Activated CD8-positive, alpha-beta memory T cell treated with anti-CD3 and anti-CD28 coated beads for 36 hours (primary cell): ENCODE measurements around the gene LYPLAL1. TPM values are rescaled to one million over a fixed set of nuclear protein-coding genes. Genes with fewer than 3 reads are reported as not detected.

Source experiments
- CTCF ChIA-PET: fragments of 350-600 bp; sonication (Branson Sonifier 250); formaldehyde crosslinking; loops from one replicate; lab custom pipeline; 2021; ENCODE audit warnings: antibody characterized with exemption; lab: Charles Lee
- POLR2A ChIA-PET: fragments of 350-600 bp; sonication (Branson Sonifier 250); formaldehyde crosslinking; loops from one replicate; lab custom pipeline; 2021; ENCODE audit warnings: antibody characterized with exemption; lab: Charles Lee
- total RNA-seq, 2 experiments: library from RNA; stranded (reverse); gene quantifications; one replicate each; pipeline ENCODE4 v1.2.3, GENCODE V29; 2021

Gene LYPLAL1
- total RNA-seq, 2 experiments from 2014 or later, result 20.1 to 20.4 TPM

DNA sequence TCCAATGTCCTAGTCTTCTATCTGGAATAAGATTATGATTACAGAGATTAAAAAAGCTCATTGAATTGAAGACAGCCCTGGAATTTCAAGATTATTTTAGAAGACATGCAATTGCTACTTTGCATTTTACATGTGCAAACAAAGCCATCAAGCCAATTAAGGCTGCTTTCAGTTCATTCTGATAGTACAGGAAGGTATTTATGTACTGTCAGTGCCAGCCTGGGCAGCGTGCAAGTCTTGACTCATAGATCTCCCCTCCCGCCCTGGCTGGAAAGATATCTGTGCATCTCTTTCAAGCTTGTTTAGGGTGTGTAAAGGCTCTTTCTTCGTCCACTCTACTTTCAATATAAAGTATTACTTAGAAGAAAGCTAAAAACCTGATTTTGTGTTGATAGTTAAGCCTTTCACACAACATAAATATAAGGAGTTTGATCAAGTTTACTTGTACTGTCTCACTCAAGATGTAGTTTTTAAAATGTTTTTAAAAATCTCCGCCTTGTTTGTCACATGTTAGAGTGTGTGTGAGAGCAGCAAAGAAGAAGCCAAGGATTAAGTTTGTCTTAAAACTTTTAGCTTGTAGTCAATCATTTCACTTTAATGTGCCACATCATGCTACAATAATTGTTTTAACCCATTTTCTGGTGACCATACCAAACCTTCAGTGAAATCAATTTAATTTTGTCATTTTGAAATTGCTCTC lies 13.6 kb upstream of the LYPLAL1 start:
- ChIA-PET CTCF (no interaction called here), POLR2A (no interaction called here)

DNA sequence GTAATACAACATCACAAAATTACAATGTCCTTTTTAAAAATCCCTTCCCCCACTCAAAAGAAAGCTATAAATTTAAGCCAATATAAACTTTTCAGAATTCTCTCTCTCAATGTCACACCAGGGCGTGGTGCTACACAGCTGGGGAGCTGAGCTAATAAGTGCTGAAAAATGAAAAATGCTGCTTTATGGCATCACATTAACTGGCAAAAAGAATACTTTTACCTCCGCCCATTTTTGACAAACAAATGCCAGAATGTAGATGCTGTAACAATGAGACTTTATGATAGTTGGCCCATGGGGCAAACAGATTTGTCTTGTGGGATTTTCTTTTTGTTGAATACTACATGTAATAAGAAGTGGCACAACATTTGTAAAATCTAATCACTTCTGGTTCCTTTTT lies 12.7 kb upstream of the LYPLAL1 start:
- POLR2A ChIA-PET, result no interaction called here
- CTCF ChIA-PET, result no interaction called here

DNA sequence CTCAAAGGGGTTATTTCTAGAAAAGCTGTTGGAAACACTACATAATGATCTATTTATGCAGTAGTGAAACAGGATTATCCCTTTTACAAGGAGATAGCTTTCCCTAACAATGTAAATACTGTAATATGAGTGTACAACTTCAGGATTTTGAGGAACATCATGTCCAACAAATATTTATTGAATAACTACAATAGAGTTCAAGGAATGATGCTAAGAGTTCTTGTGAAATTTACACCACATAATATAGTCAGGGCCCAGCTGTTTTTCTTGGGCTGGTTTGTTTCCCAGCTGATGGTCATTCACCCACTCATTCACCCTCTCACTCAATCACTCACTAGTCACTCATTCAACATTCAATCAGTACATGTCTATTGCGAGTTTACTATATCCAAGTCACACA lies 12.3 kb upstream of the LYPLAL1 start:
- POLR2A ChIA-PET, result no interaction called here

DNA sequence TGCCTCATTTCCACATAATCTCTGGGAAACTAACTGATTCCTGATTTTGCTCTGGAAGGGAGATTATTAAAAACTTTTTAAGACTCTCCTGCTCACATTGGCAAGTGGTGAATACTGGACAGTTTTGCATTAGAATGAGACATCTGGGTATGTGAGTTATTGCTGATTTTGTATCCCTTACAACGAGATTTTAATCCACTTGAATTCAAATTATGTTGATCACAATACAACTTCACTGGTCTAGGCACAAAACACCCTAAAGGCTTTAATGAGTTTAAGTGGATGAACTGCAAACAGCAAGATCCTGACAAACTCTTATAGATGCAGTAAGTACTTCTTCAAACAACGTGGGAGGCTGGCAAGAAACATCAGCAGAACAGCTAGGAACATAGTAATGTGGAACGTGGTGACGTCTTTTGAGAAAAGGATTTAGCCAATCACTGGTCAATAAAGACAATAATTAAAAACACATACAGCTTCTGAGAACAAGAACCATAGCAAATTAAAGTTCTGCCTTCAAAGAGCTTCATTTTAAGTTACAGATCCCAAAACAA lies 10.2 kb upstream of the LYPLAL1 start:
- POLR2A ChIA-PET, result no interaction called here
- CTCF ChIA-PET, result no interaction called here

More for the DNA sequence above, 12.3 kb upstream of the LYPLAL1 start:
- CTCF ChIA-PET, result no interaction called here

DNA sequence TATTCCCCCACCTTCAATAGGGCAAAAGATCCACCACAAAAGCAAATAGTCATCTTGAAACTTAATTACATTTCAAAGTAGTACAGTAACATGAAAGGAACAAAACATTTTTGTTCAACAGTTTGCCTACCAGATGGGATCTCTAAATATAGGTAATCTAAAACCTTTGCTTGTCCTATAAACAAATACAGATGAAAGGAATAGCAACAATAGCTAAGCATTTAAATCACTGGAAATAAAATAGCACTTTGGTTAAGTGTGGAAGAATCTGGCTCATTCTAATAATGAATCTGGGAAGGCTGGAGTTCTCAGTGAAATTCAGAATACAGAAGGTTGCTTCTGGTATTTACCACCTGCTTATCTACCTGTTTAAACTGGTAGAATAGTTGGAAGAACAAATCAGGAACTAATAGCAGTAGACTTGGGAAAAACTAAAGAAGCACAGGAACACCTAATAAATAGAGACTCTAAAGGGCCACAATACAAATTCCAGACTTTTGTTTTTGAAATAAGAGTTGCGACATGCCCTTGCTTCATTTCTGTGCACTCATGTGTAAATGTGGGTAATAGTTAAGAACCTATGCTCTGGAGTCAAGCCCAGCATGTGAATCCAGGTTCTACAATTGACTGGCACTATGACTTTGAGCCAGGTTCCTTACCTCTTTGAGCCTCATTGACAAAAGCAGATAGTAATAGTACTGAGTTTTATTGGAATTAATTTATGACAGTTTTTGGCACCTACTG lies 2.3 kb upstream of the LYPLAL1 start:
- CTCF ChIA-PET, result no interaction called here
- POLR2A ChIA-PET, result no interaction called here

DNA sequence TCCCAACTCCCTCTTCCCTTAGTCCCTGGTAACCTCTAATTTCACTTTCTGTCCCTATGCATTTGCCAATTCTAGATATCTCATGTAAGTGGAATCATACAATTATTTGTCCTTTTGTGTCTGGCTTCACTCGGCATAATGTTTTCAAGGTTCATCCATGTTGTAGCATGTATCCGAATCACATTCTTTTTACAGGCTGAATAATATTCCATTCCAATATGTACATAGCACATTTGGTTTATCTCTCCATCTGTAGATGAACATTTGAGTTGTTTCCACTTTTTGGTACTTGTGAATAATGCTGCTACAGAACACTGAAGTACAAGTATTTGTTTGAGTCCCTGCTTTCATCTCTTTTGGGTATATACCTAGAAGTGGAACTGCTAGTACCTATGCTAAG lies 857 bp upstream of the LYPLAL1 start:
- ChIA-PET POLR2A (no interaction called here), CTCF (no interaction called here)

DNA sequence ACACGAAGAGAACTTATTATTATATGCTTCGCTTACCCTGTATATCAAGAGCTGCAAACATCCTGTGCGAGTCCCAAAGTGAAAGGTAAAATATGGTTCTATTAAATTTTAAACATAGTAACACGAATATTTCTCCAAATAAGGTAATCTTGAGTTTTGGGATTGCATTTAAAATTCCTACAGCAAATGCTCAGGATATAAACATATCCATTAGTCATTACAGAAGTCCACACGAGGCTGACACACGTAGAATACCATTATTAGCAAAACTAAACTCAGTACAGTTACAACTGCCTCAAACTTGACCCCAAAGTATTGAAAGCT lies 282 bp upstream of the LYPLAL1 start:
- POLR2A ChIA-PET, result interaction anchor here (2.2 kb wide), 1 partner anchor 15 kb away, joined by 15 read pairs; no protein-coding TSS in a partner anchor
- CTCF ChIA-PET, result interaction anchor here (0.9 kb wide), 1 partner anchor 15 kb away, joined by 4 read pairs; no protein-coding TSS in a partner anchor

DNA sequence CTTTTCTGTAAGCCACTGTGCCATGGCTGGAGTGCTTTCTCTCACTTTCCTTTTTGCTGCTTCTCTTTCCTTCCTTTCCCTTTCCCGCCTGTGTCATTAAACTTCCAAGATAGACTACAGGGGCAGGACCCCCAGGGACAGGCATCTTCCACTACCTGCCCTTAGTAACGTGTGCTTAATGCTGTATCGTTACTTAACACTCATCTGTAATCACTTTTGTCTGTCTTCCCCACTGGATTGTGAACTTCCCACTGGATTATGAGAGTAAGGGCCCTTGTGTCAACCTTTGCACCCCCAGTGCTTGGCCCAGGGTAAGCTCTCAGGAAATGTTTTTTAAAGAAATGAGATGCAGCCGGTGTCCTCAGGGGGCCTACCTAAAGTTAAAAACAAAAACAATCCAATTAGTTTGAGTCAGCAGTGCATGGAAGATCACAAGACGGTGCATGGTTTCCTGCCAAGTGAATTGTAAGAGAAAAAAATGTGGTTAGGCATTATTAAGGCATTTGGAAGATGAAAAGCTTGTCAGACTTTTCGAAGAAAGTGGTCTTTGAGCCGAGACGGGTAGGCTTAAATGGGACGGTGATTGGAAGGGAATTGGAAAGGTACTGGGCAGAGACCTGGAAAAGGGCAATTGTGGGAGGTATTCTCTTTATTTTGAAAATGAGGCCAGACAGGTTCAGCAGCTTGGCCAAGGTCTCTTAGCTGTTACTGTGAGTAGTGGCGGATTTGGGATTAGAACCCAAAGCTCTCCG lies 958 bp downstream of the LYPLAL1 start:
- POLR2A ChIA-PET, result interaction anchor here (2.2 kb wide), 1 partner anchor 14 kb away, joined by 15 read pairs; no protein-coding TSS in a partner anchor
- CTCF ChIA-PET, result no interaction called here

DNA sequence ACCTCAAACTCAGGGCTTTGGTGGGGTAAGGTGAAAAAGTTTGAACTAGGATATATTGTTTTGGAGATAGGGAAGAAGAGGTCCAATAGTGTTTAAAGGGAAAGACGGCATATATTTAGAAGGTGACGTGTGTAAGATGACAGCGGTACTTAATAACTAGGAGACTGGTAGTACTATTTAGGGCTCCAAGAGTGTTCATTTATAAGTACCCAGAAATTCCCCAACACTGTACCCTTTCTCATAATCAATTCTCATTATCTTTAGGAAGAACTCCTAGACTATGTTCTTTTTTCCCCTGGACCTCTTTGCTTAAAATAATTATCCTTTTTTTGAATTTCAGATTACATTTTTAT lies 1.5 kb downstream of the LYPLAL1 start:
- POLR2A ChIA-PET, result interaction anchor here (2.2 kb wide), 1 partner anchor 14 kb away, joined by 15 read pairs; no protein-coding TSS in a partner anchor

DNA sequence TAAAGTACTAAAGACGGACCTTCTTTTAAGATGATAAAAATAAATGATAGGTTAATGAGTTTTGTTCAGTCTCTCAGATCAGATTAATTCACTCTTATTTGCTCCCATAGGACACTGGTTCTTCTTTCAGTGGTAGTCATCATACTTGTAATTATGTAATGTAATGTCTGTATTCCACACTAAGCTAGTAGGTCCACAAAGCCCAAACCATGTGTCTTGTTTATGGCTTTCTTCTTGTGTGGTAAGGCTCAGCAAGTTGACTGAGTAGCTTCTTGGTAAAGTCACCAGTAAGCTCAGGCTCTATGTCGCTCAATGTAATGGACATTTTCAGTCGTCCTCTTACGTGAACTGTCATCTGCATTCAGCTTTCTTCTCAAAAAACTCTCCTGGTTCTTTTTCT lies 2.5 kb downstream of the LYPLAL1 start:
- ChIA-PET CTCF (no interaction called here), POLR2A (no interaction called here)

More for the DNA sequence above, 1.5 kb downstream of the LYPLAL1 start:
- CTCF ChIA-PET, result no interaction called here

DNA sequence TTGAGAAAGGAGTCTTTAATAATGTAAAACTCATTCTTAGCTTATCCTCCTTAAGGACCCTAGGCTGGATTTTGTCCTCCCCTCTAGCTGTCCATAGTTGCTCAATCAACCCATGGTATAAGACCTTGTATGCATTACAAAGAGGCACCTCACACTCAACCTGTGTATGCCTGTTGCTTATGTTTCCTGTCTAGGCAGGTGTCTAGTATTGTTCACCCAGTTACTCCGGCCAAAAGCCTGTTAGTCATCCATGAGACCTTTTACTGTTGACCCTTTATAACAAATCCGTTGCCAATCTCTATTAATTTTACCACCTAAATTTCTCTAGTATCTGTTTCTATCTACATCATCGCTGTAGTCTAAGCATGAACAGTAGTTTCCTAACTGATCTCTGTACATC lies 3.7 kb downstream of the LYPLAL1 start:
- ChIA-PET CTCF (no interaction called here), POLR2A (no interaction called here)

DNA sequence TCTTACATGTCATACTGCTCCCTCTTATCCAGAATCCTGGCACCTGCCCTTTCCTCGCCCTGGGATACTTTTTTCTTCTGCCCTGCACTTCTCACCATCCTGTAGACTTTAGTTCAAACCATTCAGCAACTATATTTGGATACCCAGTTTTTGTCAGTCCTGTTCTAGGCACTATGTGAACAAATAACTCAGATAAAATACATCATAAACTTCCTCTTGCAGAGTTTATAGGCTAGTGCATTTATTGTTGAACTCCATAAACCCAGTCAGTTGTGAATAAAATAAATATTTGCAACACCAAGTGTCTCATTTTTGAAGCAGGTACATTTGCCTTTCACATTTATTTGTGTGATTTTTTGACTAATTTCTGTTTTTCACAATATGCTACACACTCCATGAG lies 4.3 kb downstream of the LYPLAL1 start:
- CTCF ChIA-PET, result no interaction called here

DNA sequence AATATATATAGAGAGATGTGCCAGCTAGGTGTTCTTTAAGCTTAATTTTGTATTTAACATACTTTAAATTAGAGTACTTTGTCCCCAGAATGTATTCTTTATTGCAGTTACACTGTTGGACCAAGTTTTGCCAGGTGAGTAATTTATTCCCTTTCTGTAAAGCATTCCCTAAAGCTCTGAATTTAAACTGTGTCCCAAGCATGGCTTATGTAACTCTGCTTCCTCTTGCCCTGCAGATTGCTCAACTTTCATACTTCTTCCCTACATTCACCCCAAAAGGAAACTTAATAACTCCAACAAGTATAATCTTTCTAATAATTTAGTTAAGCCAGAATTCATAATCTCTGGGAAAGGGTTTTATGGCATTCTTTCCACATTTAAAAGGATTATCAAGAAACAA lies 5.6 kb downstream of the LYPLAL1 start:
- POLR2A ChIA-PET, result no interaction called here
- CTCF ChIA-PET, result no interaction called here

More for the DNA sequence above, 4.3 kb downstream of the LYPLAL1 start:
- POLR2A ChIA-PET, result no interaction called here

DNA sequence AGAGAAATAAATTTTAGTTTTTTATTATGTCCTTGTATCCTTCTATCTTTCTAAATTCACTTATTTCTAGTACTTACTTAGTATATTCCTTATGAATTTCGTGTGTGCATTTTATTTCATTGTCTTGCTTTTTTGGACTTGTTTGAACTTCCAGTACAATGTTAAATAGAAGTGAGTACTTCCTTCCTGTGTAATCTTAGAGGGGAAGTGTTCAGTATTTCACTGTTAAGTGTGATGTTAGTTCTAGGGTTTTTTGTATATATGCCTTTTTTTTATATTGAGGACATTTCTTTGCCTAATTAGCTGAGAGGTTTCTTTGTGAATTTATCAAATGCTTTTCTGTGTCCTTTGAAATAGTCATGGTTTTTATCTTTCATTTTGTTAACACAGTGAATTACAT lies 10.7 kb downstream of the LYPLAL1 start:
- ChIA-PET CTCF (no interaction called here), POLR2A (no interaction called here)

DNA sequence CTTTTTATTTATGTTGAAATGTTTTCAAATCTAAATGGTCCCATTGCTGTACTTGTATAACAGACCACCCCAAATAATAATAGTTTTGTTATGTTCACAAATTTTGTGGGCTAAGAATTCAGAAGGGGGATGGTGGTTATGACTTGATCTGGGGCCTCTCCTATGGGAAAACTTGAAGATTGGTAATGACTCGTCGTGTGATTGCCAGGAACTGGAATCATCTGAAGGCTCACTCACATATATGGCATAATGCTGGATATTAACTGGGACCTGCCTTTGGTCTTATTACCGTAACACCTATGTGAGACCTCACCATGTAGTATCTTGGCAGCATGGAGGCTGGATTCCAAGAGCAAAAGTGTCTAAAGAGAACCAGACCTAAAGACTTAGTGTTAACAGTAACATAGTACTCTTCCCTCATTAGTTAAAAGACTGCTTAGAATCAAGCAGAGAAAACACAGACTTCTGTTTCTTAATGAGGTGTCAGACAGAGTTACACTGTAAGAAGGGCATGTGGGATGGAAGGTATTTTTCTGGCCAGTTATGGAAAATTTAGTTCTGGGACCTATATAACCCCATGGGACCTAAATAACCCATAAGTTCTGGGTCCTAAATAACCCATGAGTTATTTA lies 11.9 kb downstream of the LYPLAL1 start:
- CTCF ChIA-PET, result no interaction called here
- POLR2A ChIA-PET, result no interaction called here

DNA sequence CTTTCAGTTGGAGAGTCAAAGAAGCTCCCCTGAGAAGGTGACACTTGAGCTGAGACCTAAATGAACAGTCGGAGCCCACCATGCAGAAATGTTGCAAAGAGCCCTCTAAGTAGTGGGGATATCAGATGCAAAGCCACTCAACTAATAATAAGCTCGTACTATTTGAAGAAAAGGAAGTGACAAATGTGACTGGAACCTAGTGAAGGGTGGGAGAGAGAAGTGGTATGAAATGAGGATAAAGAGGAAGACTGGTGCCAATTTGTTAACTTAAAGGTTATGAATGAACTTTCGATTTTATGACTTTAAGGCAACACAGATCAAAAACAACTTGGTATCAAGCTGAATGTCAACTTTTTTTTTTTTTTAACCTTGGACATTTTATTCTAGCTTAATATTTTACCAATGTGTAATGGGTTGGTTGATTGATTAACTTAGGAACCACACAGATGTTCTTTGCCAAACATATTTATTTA lies 14.7 kb downstream of the LYPLAL1 start:
- ChIA-PET POLR2A (interaction anchor here (2.4 kb wide), 1 partner anchor 14 kb away, joined by 15 read pairs; the partner anchor contains the start of gene LYPLAL1), CTCF (interaction anchor here (1.1 to 1.4 kb wide), 2 partner anchors 15 to 22 kb away, joined by 3 to 4 read pairs; partner anchors contain the start of gene LYPLAL1)

DNA sequence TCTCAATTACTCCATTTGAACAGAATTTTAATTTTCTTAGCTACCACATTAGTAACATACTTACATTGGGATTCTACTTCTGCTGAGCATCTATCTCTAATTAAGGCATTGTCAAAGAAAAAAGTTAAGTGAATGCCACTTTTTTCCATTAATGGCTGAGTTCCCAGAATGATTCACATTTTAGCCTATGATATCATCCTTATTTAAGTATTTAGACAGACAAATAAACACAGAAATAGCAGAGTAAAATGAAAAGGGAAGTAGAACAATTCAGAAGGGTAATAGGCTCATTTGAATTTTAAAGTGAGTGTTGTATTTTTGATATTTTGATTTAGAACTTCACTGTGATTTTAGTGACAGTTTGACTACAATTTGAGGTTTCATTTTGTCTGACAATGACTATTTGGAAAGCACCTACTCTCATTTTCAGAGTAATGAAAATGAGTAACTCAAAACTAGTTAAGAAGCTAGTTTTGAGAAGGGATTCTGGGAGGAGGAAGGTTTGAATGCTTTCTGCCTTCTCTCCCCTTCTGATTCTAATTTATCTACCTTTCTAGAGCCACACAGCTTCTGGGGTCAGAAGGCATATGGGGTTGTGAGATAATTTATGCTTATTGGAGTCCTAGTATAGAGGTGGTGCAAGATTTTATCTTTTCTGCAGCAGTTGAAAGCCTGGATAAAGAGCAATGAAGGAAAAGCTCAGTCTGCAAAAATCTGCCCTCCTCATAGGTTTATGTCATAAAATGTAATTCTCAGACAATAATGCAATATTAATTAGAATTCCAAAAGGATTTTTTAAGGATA lies 15.5 kb downstream of the LYPLAL1 start:
- CTCF ChIA-PET, result interaction anchor here (1.1 to 1.4 kb wide), 2 partner anchors 16 to 21 kb away, joined by 3 to 4 read pairs; partner anchors contain the start of gene LYPLAL1
- POLR2A ChIA-PET, result interaction anchor here (2.4 kb wide), 1 partner anchor 15 kb away, joined by 15 read pairs; the partner anchor contains the start of gene LYPLAL1

DNA sequence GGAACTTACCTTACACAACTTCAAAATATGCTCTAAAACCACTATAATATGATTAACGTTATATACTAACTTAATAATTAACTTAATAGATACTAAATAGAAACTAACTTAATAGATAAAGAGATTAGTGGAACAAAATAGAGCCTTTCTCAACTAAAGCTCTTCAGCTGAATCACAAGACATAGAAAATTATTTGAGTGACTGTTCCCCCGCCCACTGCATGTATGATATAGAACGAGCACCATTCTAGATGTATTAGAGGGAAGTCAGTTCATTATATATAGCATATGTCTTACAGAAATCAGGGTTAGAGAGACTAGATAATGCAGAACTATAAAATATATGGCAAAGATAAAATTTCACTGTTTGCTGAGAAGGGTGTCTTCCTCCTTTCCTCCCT lies 16.3 kb downstream of the LYPLAL1 start:
- POLR2A ChIA-PET, result interaction anchor here (2.4 kb wide), 1 partner anchor 16 kb away, joined by 15 read pairs; the partner anchor contains the start of gene LYPLAL1

More for the DNA sequence above, 16.3 kb downstream of the LYPLAL1 start:
- CTCF ChIA-PET, result no interaction called here
